Mucosa of rectum (tissue), 2 donors: ENCODE results near the gene HBA1.
"Not testable (repeated sequence)": the region's sequence is repeated elsewhere in the genome, so short reads cannot be mapped to it uniquely, and the experiment has no call there.

Source experiments
- H3K27ac ChIP-seq, 2 donors: one replicate each; pipeline ENCODE4 v1.7.0; 2013; ENCODE audit warnings: inconsistent platforms in 2 of 2, low read depth in 2 of 2, low read length in 2 of 2
- H3K27me3 ChIP-seq, 2 donors: one replicate each; pipeline ENCODE4 v1.7.0; 2013; ENCODE audit warnings: low read length in 2 of 2; ENCODE audit not compliant: control insufficient read depth in 2 of 2, insufficient read depth in 2 of 2
- H3K36me3 ChIP-seq, 2 donors: one replicate each; pipeline ENCODE4 v1.7.0; 2013; ENCODE audit warnings: low read length in 2 of 2; ENCODE audit not compliant: control insufficient read depth in 2 of 2, insufficient read depth in 2 of 2
- H3K4me1 ChIP-seq, 2 donors: one replicate each; pipeline ENCODE4 v1.7.0; 2013; ENCODE audit warnings: low read length in 2 of 2, mild to moderate bottlenecking in 1 of 2; ENCODE audit not compliant: control insufficient read depth in 2 of 2, insufficient read depth in 2 of 2
- H3K4me3 ChIP-seq, 2 donors: one replicate each; pipeline ENCODE4 v1.7.0; 2013; ENCODE audit warnings: low read length in 2 of 2
- H3K9ac ChIP-seq, 2 donors: one replicate each; pipeline ENCODE4 v1.7.0; 2013; ENCODE audit warnings: low read length in 2 of 2, low read depth in 1 of 2, mild to moderate bottlenecking in 1 of 2
- H3K9me3 ChIP-seq, 2 donors: one replicate each; pipeline ENCODE4 v1.7.0; 2013; ENCODE audit warnings: low read length in 2 of 2; ENCODE audit not compliant: control insufficient read depth in 2 of 2
- donor health status: healthy.
- donor health status: Normal muscosa, but diverticular disease.

HBA1 gene

GRCh38 chr16:203246-203645 lies 26.8 kb downstream of the HBA1 start:
- peaks cover 46 to 57% of the 10 kb centered on the region in 2 donors for H3K36me3 ChIP-seq
- no peaks in the 10 kb centered on the region for H3K9me3 ChIP-seq
- no peak overlapping the region for H3K4me3 ChIP-seq
- H3K27ac ChIP-seq = no peak overlapping the region
- no peak overlapping the region for H3K9ac ChIP-seq
- H3K4me1 ChIP-seq = no peaks in the 10 kb centered on the region
- H3K27me3 ChIP-seq = no peaks in the 10 kb centered on the region

- H3K4me1 ChIP-seq, H3K9ac ChIP-seq, H3K27ac ChIP-seq, H3K4me3 ChIP-seq, H3K9me3 ChIP-seq, H3K27me3 ChIP-seq: not testable (repeated sequence)
- H3K36me3 ChIP-seq = peaks cover 42 to 52% of the 10 kb centered on the region in 2 donors
Measured at GRCh38 chr16:204046-204445, 27.6 kb downstream of the HBA1 start.

GRCh38 chr16:209359-209758 lies 32.9 kb downstream of the HBA1 start:
- H3K4me3 ChIP-seq, H3K9me3 ChIP-seq, H3K9ac ChIP-seq, H3K4me1 ChIP-seq, H3K27me3 ChIP-seq, H3K27ac ChIP-seq: not testable (repeated sequence)
- peaks cover 42 to 67% of the 10 kb centered on the region in 2 donors for H3K36me3 ChIP-seq

GRCh38 chr16:211631-212180 lies 35.2 kb downstream of the HBA1 start:
- not testable (repeated sequence) for H3K4me3 ChIP-seq, H3K9ac ChIP-seq, H3K9me3 ChIP-seq, H3K27me3 ChIP-seq, H3K4me1 ChIP-seq, H3K27ac ChIP-seq
- H3K36me3 ChIP-seq = peaks cover 28 to 55% of the 10 kb centered on the region in 2 donors

GRCh38 chr16:212999-213398 lies 36.5 kb downstream of the HBA1 start:
- no peak overlapping the region for H3K27ac ChIP-seq
- H3K9ac ChIP-seq = no peak overlapping the region
- no peaks in the 10 kb centered on the region for H3K4me1 ChIP-seq
- H3K27me3 ChIP-seq = no peaks in the 10 kb centered on the region
- no peaks in the 10 kb centered on the region for H3K9me3 ChIP-seq
- H3K4me3 ChIP-seq = no peak overlapping the region
- H3K36me3 ChIP-seq = peaks cover 23 to 55% of the 10 kb centered on the region in 2 donors

- no peaks in the 10 kb centered on the region for H3K9me3 ChIP-seq
- H3K4me3 ChIP-seq = no peak overlapping the region
- H3K36me3 ChIP-seq = peaks cover 35 to 48% of the 10 kb centered on the region in 2 donors
- H3K27ac ChIP-seq = no peak overlapping the region
- H3K27me3 ChIP-seq = no peaks in the 10 kb centered on the region
- peaks cover 3 to 4% of the 10 kb centered on the region in 2 donors for H3K4me1 ChIP-seq
- H3K9ac ChIP-seq = no peak overlapping the region
Measured at GRCh38 chr16:220021-220420, 43.5 kb downstream of the HBA1 start.
